Neural cell (in vitro differentiated cells): Measurements from ENCODE around the gene COLEC11. TPM values are rescaled to one million over a fixed set of nuclear protein-coding genes. Genes with fewer than 3 reads are reported as not detected.

ENCODE experiments used
- H2AFZ ChIP-seq: fragments of 200-600, 300-800 bp; sonication (generic), shearing (Covaris generic); 2 replicates; pipeline ENCODE4 v1.6.0; 2014; ENCODE audit warnings: low read depth, mild to moderate bottlenecking, antibody characterized with exemption, low read length, moderate library complexity
- H3F3A ChIP-seq: fragments of 200-600 bp; shearing (Covaris generic); 2 replicates; pipeline ENCODE4 v1.6.1; 2016; ENCODE audit warnings: mild to moderate bottlenecking, moderate library complexity, mixed read lengths, antibody characterized with exemption, low read length; ENCODE audit not compliant: insufficient read depth, poor library complexity, severe bottlenecking
- H3K27ac ChIP-seq: fragments of 200-600, 300-800 bp; sonication (generic), shearing (Covaris generic); 2 replicates; pipeline ENCODE4 v1.5.1; 2014; ENCODE audit warnings: mild to moderate bottlenecking, low read length, moderate library complexity
- H3K27me3 ChIP-seq: fragments of 300-800, 200-600 bp; sonication (generic), shearing (Covaris generic); 2 replicates; pipeline ENCODE4 v1.6.0; 2014; ENCODE audit warnings: mild to moderate bottlenecking, low read depth, low read length, moderate library complexity; ENCODE audit not compliant: insufficient read depth
- H3K36me3 ChIP-seq: fragments of 300-800, 200-600 bp; sonication (generic), shearing (Covaris generic); 2 replicates; pipeline ENCODE4 v1.5.1; 2014; ENCODE audit warnings: mild to moderate bottlenecking, antibody characterized with exemption, low read length, moderate library complexity; ENCODE audit not compliant: insufficient read depth
- H3K4me2 ChIP-seq: fragments of 300-800, 200-600 bp; sonication (generic), shearing (Covaris generic); 2 replicates; pipeline ENCODE4 v1.6.0; 2014; ENCODE audit warnings: mild to moderate bottlenecking, low read length
- H3K4me3 ChIP-seq: fragments of 300-800, 200-600 bp; sonication (generic), shearing (Covaris generic); 2 replicates; pipeline ENCODE4 v1.5.1; 2014; ENCODE audit warnings: mild to moderate bottlenecking, low read length, moderate library complexity
- H3K79me2 ChIP-seq: fragments of 200-600 bp; shearing (Covaris generic); replicated peaks from 2 replicates; pipeline ENCODE4 v1.6.0; 2014; ENCODE audit warnings: mild to moderate bottlenecking, low read length, moderate library complexity; ENCODE audit not compliant: insufficient read depth
- H3K9ac ChIP-seq: fragments of 300-800, 200-600 bp; sonication (generic), shearing (Covaris generic); 2 replicates; pipeline ENCODE4 v1.6.1; 2016; ENCODE audit warnings: mild to moderate bottlenecking, low read length, mixed read lengths
- H3K9me2 ChIP-seq: fragments of 200-600 bp; shearing (Covaris generic); 2 replicates; pipeline ENCODE4 v1.6.1; 2016; ENCODE audit warnings: mild to moderate bottlenecking, low read length, mixed read lengths; ENCODE audit not compliant: insufficient read depth
- H3K9me3 ChIP-seq: fragments of 200-600, 300-800 bp; sonication (generic), shearing (Covaris generic); 2 replicates; pipeline ENCODE4 v1.6.1; 2016; ENCODE audit warnings: mild to moderate bottlenecking, mixed run types, low read length, moderate library complexity, mixed read lengths
- H4K20me1 ChIP-seq: fragments of 200-600 bp; shearing (Covaris generic); 2 replicates; pipeline ENCODE4 v1.6.1; 2016; ENCODE audit warnings: mild to moderate bottlenecking, mixed run types; ENCODE audit not compliant: insufficient read depth
- EP300 ChIP-seq: fragments of 450-650 bp; conservative IDR thresholded peaks from 2 replicates; pipeline ENCODE4 v1.6.1; 2014; ENCODE audit warnings: antibody characterized with exemption, mild to moderate bottlenecking, moderate library complexity; ENCODE audit not compliant: poor library complexity, severe bottlenecking
- EZH2 ChIP-seq: fragments of 200-600, 300-800 bp; shearing (Covaris generic), sonication (generic); IDR thresholded peaks from 2 replicates; pipeline ENCODE4 v1.6.1; 2014; ENCODE audit warnings: antibody characterized with exemption, low read length, borderline replicate concordance, mild to moderate bottlenecking; ENCODE audit not compliant: insufficient read depth, poor library complexity, severe bottlenecking
- MXI1 ChIP-seq: fragments of 450-650 bp; conservative IDR thresholded peaks from 2 replicates; pipeline ENCODE4 v1.6.1; 2014; ENCODE audit warnings: antibody characterized with exemption, mild to moderate bottlenecking; ENCODE audit not compliant: poor library complexity, severe bottlenecking
- POLR2AphosphoS5 ChIP-seq: IDR thresholded peaks from 2 replicates; pipeline ENCODE4 v1.6.1; 2012
- RAD21 ChIP-seq: fragments of 450-650 bp; conservative IDR thresholded peaks from 2 replicates; pipeline ENCODE4 v1.6.1; 2014; ENCODE audit warnings: antibody characterized with exemption, mild to moderate bottlenecking, moderate library complexity
- SMC3 ChIP-seq: fragments of 450-650 bp; conservative IDR thresholded peaks from 2 replicates; pipeline ENCODE4 v1.6.1; 2014; ENCODE audit warnings: antibody characterized with exemption, mild to moderate bottlenecking, moderate library complexity; ENCODE audit not compliant: poor library complexity
- TAF1 ChIP-seq: IDR thresholded peaks from 2 replicates; pipeline ENCODE4 v1.6.1; 2012; ENCODE audit warnings: low read depth
- polyA plus RNA-seq: library from polyadenylated mRNA; depleted of rRNA; stranded (reverse); fragments of >200 nt; gene quantifications from 2 replicates; pipeline ENCODE4 v1.2.3, GENCODE V29; 2014
- TF ChIP-seq, protein P1 (sequence below): fragments of 450-650 bp; IDR thresholded peaks from 2 replicates; pipeline ENCODE4 v1.5.1; 2014; ENCODE audit warnings: antibody characterized with exemption, mild to moderate bottlenecking, moderate library complexity; ENCODE audit not compliant: poor library complexity, severe bottlenecking
- TF ChIP-seq, protein P2 (sequence below): IDR thresholded peaks from 2 replicates; pipeline ENCODE4 v1.6.1; 2012; ENCODE audit warnings: borderline replicate concordance

Gene COLEC11
- polyA plus RNA-seq, 1 donor from 2014 or later = 4.0 TPM

DNA sequence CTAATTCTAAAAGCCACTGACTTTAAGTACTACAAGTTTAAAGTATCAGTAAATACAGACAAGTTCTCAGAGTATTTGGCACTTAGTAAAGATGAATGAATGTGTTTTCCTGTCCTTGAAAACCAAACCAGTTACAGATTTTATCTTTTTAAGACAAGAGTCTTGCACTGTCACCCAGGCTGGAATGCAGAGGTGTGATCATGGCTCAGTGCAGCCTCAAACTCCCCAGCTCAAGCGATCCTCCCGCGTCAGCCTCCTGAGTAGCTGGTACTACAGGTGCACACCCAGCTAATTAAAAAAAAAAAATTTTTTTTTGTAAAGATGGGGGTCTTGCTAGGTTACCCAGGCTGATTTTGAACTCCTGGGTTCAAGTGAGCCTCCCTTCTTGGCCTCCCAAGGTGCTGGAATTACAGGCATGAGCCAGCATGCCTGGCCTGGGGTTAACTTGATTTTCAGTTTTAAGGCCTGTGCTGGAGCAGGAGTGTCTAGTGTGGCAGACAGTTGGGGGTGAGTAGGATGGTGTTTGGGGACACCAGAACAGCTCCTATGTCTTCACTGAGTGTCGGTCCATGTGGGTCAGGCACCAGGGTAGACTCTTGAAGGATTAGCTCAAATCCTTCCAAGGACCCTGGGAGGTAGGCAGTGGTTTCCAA, 10.2 kb upstream of the COLEC11 start:
- Histone ChIP-seq H3K79me2 (no peaks in the 10 kb centered on the region), H4K20me1 (no peaks in the 10 kb centered on the region), H3K4me2 (no peak overlapping the region), H2AFZ (no peak overlapping the region), H3K4me3 (no peak overlapping the region), H3K27ac (no peak overlapping the region), H3K9me3 (no peaks in the 10 kb centered on the region), H3F3A (no peaks in the 10 kb centered on the region), H3K27me3 (no peaks in the 10 kb centered on the region), H3K9ac (no peak overlapping the region), H3K9me2 (no peaks in the 10 kb centered on the region), H3K36me3 (no peaks in the 10 kb centered on the region)
- TF ChIP-seq MXI1 (no peak), TAF1 (no peak), RAD21 (no peak), EZH2 (no peak), EP300 (no peak), POLR2AphosphoS5 (no peak), SMC3 (no peak)
- TF ChIP-seq, protein P1, sequence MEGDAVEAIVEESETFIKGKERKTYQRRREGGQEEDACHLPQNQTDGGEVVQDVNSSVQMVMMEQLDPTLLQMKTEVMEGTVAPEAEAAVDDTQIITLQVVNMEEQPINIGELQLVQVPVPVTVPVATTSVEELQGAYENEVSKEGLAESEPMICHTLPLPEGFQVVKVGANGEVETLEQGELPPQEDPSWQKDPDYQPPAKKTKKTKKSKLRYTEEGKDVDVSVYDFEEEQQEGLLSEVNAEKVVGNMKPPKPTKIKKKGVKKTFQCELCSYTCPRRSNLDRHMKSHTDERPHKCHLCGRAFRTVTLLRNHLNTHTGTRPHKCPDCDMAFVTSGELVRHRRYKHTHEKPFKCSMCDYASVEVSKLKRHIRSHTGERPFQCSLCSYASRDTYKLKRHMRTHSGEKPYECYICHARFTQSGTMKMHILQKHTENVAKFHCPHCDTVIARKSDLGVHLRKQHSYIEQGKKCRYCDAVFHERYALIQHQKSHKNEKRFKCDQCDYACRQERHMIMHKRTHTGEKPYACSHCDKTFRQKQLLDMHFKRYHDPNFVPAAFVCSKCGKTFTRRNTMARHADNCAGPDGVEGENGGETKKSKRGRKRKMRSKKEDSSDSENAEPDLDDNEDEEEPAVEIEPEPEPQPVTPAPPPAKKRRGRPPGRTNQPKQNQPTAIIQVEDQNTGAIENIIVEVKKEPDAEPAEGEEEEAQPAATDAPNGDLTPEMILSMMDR = no peak
- TF ChIP-seq, protein P2, sequence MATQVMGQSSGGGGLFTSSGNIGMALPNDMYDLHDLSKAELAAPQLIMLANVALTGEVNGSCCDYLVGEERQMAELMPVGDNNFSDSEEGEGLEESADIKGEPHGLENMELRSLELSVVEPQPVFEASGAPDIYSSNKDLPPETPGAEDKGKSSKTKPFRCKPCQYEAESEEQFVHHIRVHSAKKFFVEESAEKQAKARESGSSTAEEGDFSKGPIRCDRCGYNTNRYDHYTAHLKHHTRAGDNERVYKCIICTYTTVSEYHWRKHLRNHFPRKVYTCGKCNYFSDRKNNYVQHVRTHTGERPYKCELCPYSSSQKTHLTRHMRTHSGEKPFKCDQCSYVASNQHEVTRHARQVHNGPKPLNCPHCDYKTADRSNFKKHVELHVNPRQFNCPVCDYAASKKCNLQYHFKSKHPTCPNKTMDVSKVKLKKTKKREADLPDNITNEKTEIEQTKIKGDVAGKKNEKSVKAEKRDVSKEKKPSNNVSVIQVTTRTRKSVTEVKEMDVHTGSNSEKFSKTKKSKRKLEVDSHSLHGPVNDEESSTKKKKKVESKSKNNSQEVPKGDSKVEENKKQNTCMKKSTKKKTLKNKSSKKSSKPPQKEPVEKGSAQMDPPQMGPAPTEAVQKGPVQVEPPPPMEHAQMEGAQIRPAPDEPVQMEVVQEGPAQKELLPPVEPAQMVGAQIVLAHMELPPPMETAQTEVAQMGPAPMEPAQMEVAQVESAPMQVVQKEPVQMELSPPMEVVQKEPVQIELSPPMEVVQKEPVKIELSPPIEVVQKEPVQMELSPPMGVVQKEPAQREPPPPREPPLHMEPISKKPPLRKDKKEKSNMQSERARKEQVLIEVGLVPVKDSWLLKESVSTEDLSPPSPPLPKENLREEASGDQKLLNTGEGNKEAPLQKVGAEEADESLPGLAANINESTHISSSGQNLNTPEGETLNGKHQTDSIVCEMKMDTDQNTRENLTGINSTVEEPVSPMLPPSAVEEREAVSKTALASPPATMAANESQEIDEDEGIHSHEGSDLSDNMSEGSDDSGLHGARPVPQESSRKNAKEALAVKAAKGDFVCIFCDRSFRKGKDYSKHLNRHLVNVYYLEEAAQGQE = no peak

DNA sequence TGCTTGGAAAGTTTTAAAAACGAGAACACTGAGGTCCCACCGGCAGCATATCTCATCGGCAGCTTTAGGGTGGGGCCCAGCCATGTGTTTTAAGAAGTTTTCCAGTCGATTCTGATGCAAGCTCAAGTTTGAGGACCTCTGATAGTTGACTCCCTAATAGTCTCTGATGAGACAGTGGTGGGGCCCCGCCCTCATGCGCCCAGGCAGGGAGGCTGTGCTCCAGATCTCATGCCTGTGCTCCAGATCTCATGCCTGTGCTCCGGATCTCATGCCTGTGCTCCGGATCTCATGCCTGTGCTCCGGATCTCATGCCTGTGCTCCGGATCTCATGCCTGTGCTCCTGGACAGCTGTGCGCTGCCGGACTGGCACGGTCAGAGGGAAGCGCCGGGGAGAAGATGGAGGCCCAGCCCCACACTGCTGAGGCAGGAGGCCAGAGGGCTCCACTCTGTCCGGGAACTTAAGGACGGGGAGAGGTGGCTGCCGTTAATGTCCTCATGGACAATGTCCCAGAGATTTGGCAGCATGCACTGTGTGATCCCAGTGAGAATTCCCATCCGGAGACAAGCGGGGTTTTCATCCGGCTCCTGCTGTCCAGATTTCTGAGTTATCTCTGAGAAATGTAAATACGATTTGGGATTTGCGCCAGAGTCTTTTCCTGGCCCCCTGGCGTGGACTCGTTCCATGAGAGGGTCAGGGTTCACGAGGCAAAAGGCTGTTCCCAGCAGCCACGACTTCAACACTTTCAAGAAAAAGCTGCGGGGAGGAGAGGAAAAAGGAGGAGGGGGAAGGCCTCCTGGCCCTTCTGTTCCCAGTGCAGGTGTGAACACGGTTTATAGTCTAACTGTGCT, 9.4 kb upstream of the COLEC11 start:
- no peaks in the 10 kb centered on the region for H3K36me3 ChIP-seq
- no peak overlapping the region for H2AFZ ChIP-seq
- no peaks in the 10 kb centered on the region for H3K79me2 ChIP-seq
- no peaks in the 10 kb centered on the region for H3K9me3 ChIP-seq
- H3K9ac ChIP-seq = no peak overlapping the region
- H3K27me3 ChIP-seq = no peaks in the 10 kb centered on the region
- no peaks in the 10 kb centered on the region for H3F3A ChIP-seq
- H3K27ac ChIP-seq = no peak overlapping the region
- H3K9me2 ChIP-seq = no peaks in the 10 kb centered on the region
- no peaks in the 10 kb centered on the region for H4K20me1 ChIP-seq
- TF ChIP-seq TAF1 = no peak
- no peak for TF ChIP-seq EZH2
- TF ChIP-seq EP300 = no peak
- TF ChIP-seq POLR2AphosphoS5 = no peak
- TF ChIP-seq, protein P1 = no peak
- TF ChIP-seq, protein P2 = no peak
- TF ChIP-seq MXI1 = no peak
- no peak overlapping the region for H3K4me2 ChIP-seq
- H3K4me3 ChIP-seq = no peak overlapping the region
